Type B pancreatic cell (in vitro differentiated cells): ENCODE measurements around the gene ITM2A. TPM values are rescaled to one million over a fixed set of nuclear protein-coding genes. Genes with fewer than 3 reads are reported as not detected.

Source experiments
- DNase-seq: peaks from one replicate; pipeline ENCODE4 v3.0.0; 2021; ENCODE audit warnings: mixed read lengths; ENCODE audit not compliant: unreplicated experiment; ENCODE audit errors: extremely low spot score
- H3K27ac Mint-ChIP-seq: 2 replicates; pipeline ENCODE4 v1.8.0; 2021; ENCODE audit warnings: mild to moderate bottlenecking, mixed read lengths
- H3K27me3 Mint-ChIP-seq: 2 replicates; pipeline ENCODE4 v1.8.0; 2021; ENCODE audit warnings: mixed read lengths
- H3K36me3 Mint-ChIP-seq: 2 replicates; pipeline ENCODE4 v1.8.0; 2021; ENCODE audit warnings: mixed read lengths
- H3K4me1 Mint-ChIP-seq: one replicate; pipeline ENCODE4 v1.8.0; 2021; ENCODE audit warnings: mixed read lengths; ENCODE audit not compliant: unreplicated experiment
- H3K4me3 Mint-ChIP-seq: 2 replicates; pipeline ENCODE4 v1.8.0; 2021; ENCODE audit warnings: mild to moderate bottlenecking, mixed read lengths
- H3K9me3 Mint-ChIP-seq: 2 replicates; pipeline ENCODE4 v1.8.0; 2021; ENCODE audit warnings: mixed read lengths
- long read RNA-seq: library from polyadenylated mRNA; unstranded; transcript quantifications from one replicate; pipeline ENCODE4 v2.0.0, GENCODE V29; 2020
- total RNA-seq: library from RNA; stranded (reverse); gene quantifications from 2 replicates; pipeline ENCODE4 v1.2.1, GENCODE V29; 2021; ENCODE audit warnings: low replicate concordance
- TF ChIP-seq, protein P1 (sequence below): fragments of 200-600 bp; sonication (generic); conservative IDR thresholded peaks from 2 replicates; pipeline ENCODE4 v1.5.0; 2021; ENCODE audit warnings: antibody characterized with exemption, mild to moderate bottlenecking

The ITM2A gene
- 4.1 and 5.9 TPM in 2 replicates for total RNA-seq
- long read RNA-seq, transcript ITM2A-201 (6 exons, 1,641 nt): major isoform, 11 of 11 reads
- long read RNA-seq, partial matches to known transcripts: 0 of 11 reads
- long read RNA-seq, other reads (novel, unspliced or antisense): 0 of 11 reads

DNA sequence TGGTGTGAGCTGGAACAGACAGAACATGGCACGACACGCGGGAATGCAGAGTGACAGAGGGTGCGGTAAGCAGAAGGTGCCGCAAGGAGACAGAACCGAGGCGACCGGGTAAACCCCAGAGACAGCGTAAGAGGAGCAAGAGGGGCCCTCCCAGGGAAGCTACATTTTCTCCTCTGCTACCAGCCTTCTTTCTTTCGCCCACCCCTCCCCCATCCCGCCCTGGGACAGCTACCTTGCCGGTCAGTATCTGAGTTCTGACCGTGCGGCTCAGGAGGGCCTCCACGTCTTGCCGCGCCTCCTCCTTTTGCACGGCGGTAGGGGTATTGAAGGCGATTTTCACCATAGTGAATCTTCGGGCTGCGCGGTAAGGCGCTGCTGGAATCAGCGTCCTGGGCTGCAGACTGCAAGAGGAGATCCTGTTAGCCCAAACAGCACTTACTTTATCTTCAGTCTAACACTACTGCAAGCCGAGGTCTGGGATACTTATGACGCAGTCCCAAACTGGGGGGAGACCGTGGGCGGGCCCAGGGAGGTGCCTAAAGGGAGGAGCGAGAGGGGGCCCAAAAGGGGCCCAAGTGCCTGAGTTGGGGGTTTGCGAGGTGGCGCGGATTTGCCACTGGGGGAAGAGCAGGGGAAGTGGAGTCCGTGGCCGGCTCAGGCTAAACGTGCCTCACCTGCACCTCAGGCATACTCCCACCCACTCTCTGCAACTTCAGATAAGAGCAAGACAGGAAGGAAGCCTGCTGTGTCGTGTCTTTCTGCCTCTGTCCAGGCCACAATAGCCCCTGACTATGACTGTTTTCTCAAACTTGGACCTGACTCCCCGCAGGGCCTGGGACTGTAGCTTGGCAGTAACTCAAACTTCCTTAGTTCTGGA lies at the start of gene ITM2A:
Gene ITM2A, minus strand, starts transcription at position 462 of the 877 bp plus-strand sequence. Its CDS starts 119 bp downstream, at position 343.
- H3K4me1 Mint-ChIP-seq: peaks cover 4% of the 10 kb centered on the region
- no peak for DNase-seq
- H3K4me3 Mint-ChIP-seq: peak within 1 kb of the TSS; percentile 89
- TF ChIP-seq, protein P1, sequence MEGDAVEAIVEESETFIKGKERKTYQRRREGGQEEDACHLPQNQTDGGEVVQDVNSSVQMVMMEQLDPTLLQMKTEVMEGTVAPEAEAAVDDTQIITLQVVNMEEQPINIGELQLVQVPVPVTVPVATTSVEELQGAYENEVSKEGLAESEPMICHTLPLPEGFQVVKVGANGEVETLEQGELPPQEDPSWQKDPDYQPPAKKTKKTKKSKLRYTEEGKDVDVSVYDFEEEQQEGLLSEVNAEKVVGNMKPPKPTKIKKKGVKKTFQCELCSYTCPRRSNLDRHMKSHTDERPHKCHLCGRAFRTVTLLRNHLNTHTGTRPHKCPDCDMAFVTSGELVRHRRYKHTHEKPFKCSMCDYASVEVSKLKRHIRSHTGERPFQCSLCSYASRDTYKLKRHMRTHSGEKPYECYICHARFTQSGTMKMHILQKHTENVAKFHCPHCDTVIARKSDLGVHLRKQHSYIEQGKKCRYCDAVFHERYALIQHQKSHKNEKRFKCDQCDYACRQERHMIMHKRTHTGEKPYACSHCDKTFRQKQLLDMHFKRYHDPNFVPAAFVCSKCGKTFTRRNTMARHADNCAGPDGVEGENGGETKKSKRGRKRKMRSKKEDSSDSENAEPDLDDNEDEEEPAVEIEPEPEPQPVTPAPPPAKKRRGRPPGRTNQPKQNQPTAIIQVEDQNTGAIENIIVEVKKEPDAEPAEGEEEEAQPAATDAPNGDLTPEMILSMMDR: no peak
- H3K36me3 Mint-ChIP-seq: no peaks in the 10 kb centered on the region
- peak within 1 kb of the TSS; percentile 85 for H3K27ac Mint-ChIP-seq
- no peaks in the 10 kb centered on the region for H3K9me3 Mint-ChIP-seq
- H3K27me3 Mint-ChIP-seq: peaks cover 12% of the 10 kb centered on the region

DNA sequence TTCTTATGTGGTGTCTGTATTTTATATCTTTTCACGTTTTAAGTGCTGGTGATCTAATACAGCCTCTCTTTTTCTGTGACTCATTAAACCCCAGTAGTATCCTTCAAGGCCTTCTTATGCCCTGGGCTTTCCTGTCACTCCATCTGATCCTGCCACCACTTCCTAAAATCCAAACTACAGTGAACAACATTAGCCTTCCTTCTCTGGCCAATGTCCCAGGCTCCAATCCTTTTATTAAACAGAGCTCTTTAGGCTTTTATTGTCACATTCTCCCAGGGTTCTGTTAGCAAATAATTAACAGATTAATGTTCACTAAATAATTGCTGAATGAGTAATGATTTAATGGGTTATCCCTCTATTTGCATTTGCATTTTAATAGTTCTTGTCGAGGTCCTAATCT lies 47.9 kb upstream of the ITM2A start:
- no peak for DNase-seq
- H3K9me3 Mint-ChIP-seq: no peaks in the 10 kb centered on the region
- H3K36me3 Mint-ChIP-seq: no peaks in the 10 kb centered on the region
- H3K4me1 Mint-ChIP-seq: no peaks in the 10 kb centered on the region
- H3K27ac Mint-ChIP-seq: no peak overlapping the region
- no peak overlapping the region for H3K4me3 Mint-ChIP-seq
- TF ChIP-seq, protein P1: no peak
- no peaks in the 10 kb centered on the region for H3K27me3 Mint-ChIP-seq

DNA sequence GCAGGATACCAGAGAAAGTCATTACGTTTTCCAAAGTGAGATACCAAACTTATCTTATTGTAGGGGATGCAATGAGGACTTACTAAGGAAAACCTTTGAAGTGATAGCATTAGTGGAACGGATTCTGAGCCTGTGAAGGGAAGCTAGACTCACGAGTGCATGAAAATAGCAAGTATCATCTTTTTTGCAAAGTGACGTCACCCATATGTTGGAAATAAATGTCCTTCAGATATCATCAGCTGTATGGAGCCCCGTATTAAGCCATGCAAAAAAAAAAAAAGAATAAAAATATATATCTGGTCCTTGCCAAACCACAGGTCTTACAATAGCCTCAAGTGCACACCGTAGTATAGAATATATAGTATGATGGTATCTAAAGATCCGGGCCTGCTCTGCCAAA lies 46.8 kb upstream of the ITM2A start:
- no peak for DNase-seq
- Mint-ChIP-seq H3K9me3 (no peaks in the 10 kb centered on the region), H3K36me3 (no peaks in the 10 kb centered on the region), H3K4me1 (no peaks in the 10 kb centered on the region), H3K27ac (no peak overlapping the region), H3K4me3 (no peak overlapping the region), H3K27me3 (no peaks in the 10 kb centered on the region)
- TF ChIP-seq, protein P1: no peak

DNA sequence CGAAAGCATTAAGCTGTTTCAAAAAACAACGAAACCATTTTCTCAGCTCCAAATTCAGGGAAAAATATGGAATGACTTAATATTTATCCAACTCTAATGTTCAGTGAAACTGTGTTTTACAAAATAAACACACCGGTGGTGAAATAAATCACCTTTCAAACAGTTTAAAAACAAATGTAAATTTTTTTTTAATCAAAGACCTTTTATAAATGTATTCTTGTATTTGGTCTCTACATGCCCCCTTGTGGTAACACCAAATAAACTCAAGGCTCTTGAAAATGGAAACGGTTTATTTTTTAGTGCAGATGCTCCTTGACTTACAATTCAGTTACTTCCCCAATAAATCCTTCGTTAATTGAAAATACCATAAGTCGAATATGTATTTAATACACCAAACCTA lies 45.8 kb upstream of the ITM2A start:
- H3K9me3 Mint-ChIP-seq: no peaks in the 10 kb centered on the region
- no peaks in the 10 kb centered on the region for H3K36me3 Mint-ChIP-seq
- H3K27ac Mint-ChIP-seq: no peak overlapping the region
- TF ChIP-seq, protein P1: peak; percentile 70
- DNase-seq: no peak
- no peaks in the 10 kb centered on the region for H3K4me1 Mint-ChIP-seq
- H3K4me3 Mint-ChIP-seq: no peak overlapping the region
- no peaks in the 10 kb centered on the region for H3K27me3 Mint-ChIP-seq

DNA sequence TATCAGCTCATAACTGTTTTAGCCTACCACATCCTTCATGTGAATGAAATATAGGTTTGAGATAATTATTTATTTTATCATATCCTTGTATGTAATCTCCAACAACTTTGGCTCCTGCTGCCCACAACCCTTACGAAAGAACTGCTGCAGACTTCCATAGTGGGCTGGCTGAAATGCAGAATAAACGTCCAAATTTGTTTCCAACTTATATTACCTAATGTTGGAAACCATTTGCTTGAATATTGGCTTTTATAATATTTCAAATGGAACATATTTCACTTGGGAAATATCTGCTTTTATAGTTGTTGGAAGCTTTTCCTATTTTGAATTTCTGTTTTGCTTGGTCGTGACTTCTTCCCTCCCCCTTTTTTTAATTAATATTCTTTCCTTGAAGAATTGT lies 45.0 kb upstream of the ITM2A start:
- no peak for DNase-seq

More for the DNA sequence above, 45.0 kb upstream of the ITM2A start:
- H3K4me3 Mint-ChIP-seq: no peak overlapping the region
- no peak overlapping the region for H3K27ac Mint-ChIP-seq
- no peaks in the 10 kb centered on the region for H3K36me3 Mint-ChIP-seq
- no peaks in the 10 kb centered on the region for H3K9me3 Mint-ChIP-seq
- no peaks in the 10 kb centered on the region for H3K27me3 Mint-ChIP-seq
- TF ChIP-seq, protein P1: no peak
- no peaks in the 10 kb centered on the region for H3K4me1 Mint-ChIP-seq
